Subcutaneous adipose tissue (tissue), 4 donors: ENCODE measurements around the gene THTPA. TPM values are rescaled to one million over a fixed set of nuclear protein-coding genes. Genes with fewer than 3 reads are reported as not detected.

Experiments used
- total RNA-seq, 4 donors: library from RNA; depleted of rRNA; stranded (reverse); fragments of >200 nt; gene quantifications; one replicate each; pipeline ENCODE4 v1.1.0, GENCODE V29; 2016
- TF ChIP-seq, protein P1 (sequence below): fragments of 450-650 bp; IDR thresholded peaks from one replicate; pipeline ENCODE4 v1.5.1; 2016; ENCODE audit warnings: low read depth, mild to moderate bottlenecking, control low read depth, antibody characterized with exemption, moderate library complexity

Gene THTPA
- total RNA-seq, 4 donors from 2014 or later, result 6.7 to 23.2 (median 18.4) TPM

DNA sequence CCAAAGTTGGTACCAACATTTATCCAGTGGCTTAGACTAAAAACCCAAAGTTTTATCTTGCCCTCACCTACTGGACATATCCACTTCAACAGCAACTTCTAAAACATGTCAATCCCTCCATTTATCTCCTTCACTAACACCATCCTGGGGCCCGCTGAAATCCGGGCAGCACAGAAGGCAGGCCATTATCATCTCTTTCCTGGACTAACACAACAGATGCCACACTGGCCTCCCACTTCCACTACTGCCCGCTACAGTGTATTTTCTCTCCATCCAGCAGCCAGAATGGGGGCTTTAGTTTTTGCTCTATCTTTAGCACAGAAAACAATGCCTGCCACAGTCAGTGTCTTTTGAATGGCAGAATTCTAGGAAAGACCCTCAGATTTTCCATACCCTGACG, 20.1 kb upstream of the THTPA start:
- TF ChIP-seq, protein P1, sequence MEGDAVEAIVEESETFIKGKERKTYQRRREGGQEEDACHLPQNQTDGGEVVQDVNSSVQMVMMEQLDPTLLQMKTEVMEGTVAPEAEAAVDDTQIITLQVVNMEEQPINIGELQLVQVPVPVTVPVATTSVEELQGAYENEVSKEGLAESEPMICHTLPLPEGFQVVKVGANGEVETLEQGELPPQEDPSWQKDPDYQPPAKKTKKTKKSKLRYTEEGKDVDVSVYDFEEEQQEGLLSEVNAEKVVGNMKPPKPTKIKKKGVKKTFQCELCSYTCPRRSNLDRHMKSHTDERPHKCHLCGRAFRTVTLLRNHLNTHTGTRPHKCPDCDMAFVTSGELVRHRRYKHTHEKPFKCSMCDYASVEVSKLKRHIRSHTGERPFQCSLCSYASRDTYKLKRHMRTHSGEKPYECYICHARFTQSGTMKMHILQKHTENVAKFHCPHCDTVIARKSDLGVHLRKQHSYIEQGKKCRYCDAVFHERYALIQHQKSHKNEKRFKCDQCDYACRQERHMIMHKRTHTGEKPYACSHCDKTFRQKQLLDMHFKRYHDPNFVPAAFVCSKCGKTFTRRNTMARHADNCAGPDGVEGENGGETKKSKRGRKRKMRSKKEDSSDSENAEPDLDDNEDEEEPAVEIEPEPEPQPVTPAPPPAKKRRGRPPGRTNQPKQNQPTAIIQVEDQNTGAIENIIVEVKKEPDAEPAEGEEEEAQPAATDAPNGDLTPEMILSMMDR, result no peak

DNA sequence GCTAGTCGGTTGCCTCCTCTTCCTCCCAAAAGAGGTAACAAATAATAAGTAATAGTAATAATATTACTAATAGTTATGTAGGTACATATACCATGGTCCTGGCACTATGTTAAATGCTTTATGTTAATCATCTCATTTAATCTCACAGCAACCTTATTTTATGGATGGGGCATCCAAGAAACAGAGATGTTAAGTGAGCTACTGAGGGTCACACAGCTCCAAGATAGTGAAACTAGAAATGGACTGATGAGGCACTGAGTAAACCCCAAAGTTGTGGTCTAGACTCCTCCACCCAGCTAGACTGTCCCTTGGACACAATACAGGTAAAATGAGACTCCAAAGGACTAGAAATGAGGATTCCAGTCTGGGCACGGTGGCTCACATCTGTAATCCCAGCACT, 19.6 kb upstream of the THTPA start:
- TF ChIP-seq, protein P1, result no peak

- TF ChIP-seq, protein P1, result no peak
Measured at GRCh38 chr14:23537351-23538049, 18.6 kb upstream of the THTPA start.

- TF ChIP-seq, protein P1, result no peak
Measured at GRCh38 chr14:23538050-23538718, 17.9 kb upstream of the THTPA start.

GRCh38 chr14:23538785-23539184, 17.3 kb upstream of the THTPA start:
- TF ChIP-seq, protein P1, result no peak

- TF ChIP-seq, protein P1, result no peak
Measured at GRCh38 chr14:23539248-23540140, 16.6 kb upstream of the THTPA start.

- TF ChIP-seq, protein P1, result no peak
Measured at GRCh38 chr14:23540141-23540469, 16.0 kb upstream of the THTPA start.
